ENCODE results near the gene HOPX. TPM values are rescaled to one million over a fixed set of nuclear protein-coding genes. Genes with fewer than 3 reads are reported as not detected.
"Not testable (repeated sequence)": the region's sequence is repeated elsewhere in the genome, so short reads cannot be mapped to it uniquely, and the experiment has no call there.

HOPX gene
- total RNA-seq, 1 experiment from 2014 or later = 0.26 TPM

- H3K27ac Mint-ChIP-seq = no peak overlapping the region
- ChIA-PET POLR2A (no interaction called here), CTCF (interaction anchor here (1.3 kb wide), 1 partner anchor 104 kb away, joined by 3 read pairs; no protein-coding TSS in a partner anchor)
- H3K27me3 Mint-ChIP-seq (ENCODE audit: low read depth) = peaks cover 14% of the 10 kb centered on the region
- ATAC-seq = no peak
- H3K36me3 Mint-ChIP-seq = no peaks in the 10 kb centered on the region
- H3K4me1 Mint-ChIP-seq = peaks cover 5% of the 10 kb centered on the region; the same call in 1 of the 2 replicates
- peaks cover 4% of the 10 kb centered on the region; the same call in 1 of the 2 replicates for H3K9me3 Mint-ChIP-seq
- no peak for DNase-seq (ENCODE audit: low spot score)
- no peak overlapping the region for H3K4me3 Mint-ChIP-seq
- no peak for TF ChIP-seq USF1 (CRISPR knock-in tag; IDR thresholded peaks at IDR 0.05)
- no peak for TF ChIP-seq HMGA2 (CRISPR knock-in tag; IDR thresholded peaks at IDR 0.05)
- no peak for TF ChIP-seq CDX4 (CRISPR knock-in tag; IDR thresholded peaks at IDR 0.05; ENCODE audit: borderline replicate concordance)
- TF ChIP-seq ATF2 (CRISPR knock-in tag; IDR thresholded peaks at IDR 0.05; ENCODE audit: borderline replicate concordance, low read depth) = no peak
- TF ChIP-seq PRDM15 (CRISPR knock-in tag; IDR thresholded peaks at IDR 0.05) = no peak
- no peak for TF ChIP-seq ESRRA (CRISPR knock-in tag; IDR thresholded peaks at IDR 0.05; ENCODE audit: borderline replicate concordance)
- TF ChIP-seq MLX (CRISPR knock-in tag; IDR thresholded peaks at IDR 0.05) = no peak
- TF ChIP-seq ARID4B (CRISPR knock-in tag; IDR thresholded peaks at IDR 0.05; ENCODE audit: borderline replicate concordance) = no peak
Measured at GRCh38 chr4:56696056-56696455, 15.0 kb upstream of the HOPX start.

GRCh38 chr4:56693476-56693875 is 12.4 kb upstream of the HOPX start:
- H3K27ac Mint-ChIP-seq; H3K9me3 Mint-ChIP-seq; H3K4me3 Mint-ChIP-seq; ATAC-seq; CTCF ChIA-PET; POLR2A ChIA-PET; H3K36me3 Mint-ChIP-seq; DNase-seq (ENCODE audit: low spot score): not testable (repeated sequence)
- peaks cover 19% of the 10 kb centered on the region for H3K4me1 Mint-ChIP-seq
- H3K27me3 Mint-ChIP-seq (ENCODE audit: low read depth) = peaks cover 18% of the 10 kb centered on the region

- CTCF ChIA-PET = no interaction called here
- ATAC-seq = no peak
- TF ChIP-seq AFF4 (CRISPR knock-in tag; IDR thresholded peaks at IDR 0.05; ENCODE audit: borderline replicate concordance) (no peak), CREB1 (CRISPR knock-in tag; IDR thresholded peaks at IDR 0.05) (no peak), ATF3 (CRISPR knock-in tag; conservative IDR thresholded peaks at IDR 0.05) (no peak), ZSCAN18 (CRISPR knock-in tag; IDR thresholded peaks at IDR 0.05) (no peak)
Measured at GRCh38 chr4:56692576-56692975, 11.5 kb upstream of the HOPX start.

More at GRCh38 chr4:56692576-56692975, 11.5 kb upstream of the HOPX start:
- DNase-seq (ENCODE audit: low spot score) = no peak
- POLR2A ChIA-PET = no interaction called here
- H3K27me3 Mint-ChIP-seq (ENCODE audit: low read depth) = peaks cover 14% of the 10 kb centered on the region
- no peak overlapping the region for H3K4me3 Mint-ChIP-seq
- H3K9me3 Mint-ChIP-seq = peaks cover 4% of the 10 kb centered on the region; the same call in 1 of the 2 replicates
- no peaks in the 10 kb centered on the region for H3K36me3 Mint-ChIP-seq
- peaks cover 15% of the 10 kb centered on the region for H3K4me1 Mint-ChIP-seq
- H3K27ac Mint-ChIP-seq = no peak overlapping the region

Measured in WTC11 (cell line).